Mucosa of descending colon (tissue), 3 donors: Measurements from ENCODE around the gene AQP11. TPM values are rescaled to one million over a fixed set of nuclear protein-coding genes. Genes with fewer than 3 reads are reported as not detected.
A peak's percentile ranks its signal among the peaks of the same experiment; 100 is the strongest.
"Not testable (repeated sequence)": the region's sequence is repeated elsewhere in the genome, so short reads cannot be mapped to it uniquely, and the experiment has no call there.

Source experiments
- ATAC-seq: fragments of 200-7000 bp; cut with Tn5 transposase; one replicate; pipeline ENCODE4 v1.9.1; 2020; ENCODE audit warnings: mild to moderate bottlenecking, moderate library complexity
- DNase-seq, 3 donors: peaks; one replicate each; pipeline ENCODE4 v3.0.0-alpha.2; 2020
- H3K36me3 ChIP-seq: fragments of 200-600 bp; one replicate; pipeline ENCODE4 v1.8.0; 2021; ENCODE audit warnings: low read depth, mild to moderate bottlenecking
- H3K4me1 ChIP-seq: fragments of 200-600 bp; one replicate; pipeline ENCODE4 v1.8.0; 2021; ENCODE audit warnings: low read depth, mild to moderate bottlenecking
- H3K4me3 ChIP-seq: fragments of 200-600 bp; one replicate; pipeline ENCODE4 v1.8.0; 2021; ENCODE audit warnings: mild to moderate bottlenecking
- H3K9me3 ChIP-seq: fragments of 200-600 bp; one replicate; pipeline ENCODE4 v1.8.0; 2021; ENCODE audit warnings: mild to moderate bottlenecking
- intact Hi-C, 2 donors: fragments of 100-400 bp; cut with DNase I in 1 of 2; cut with micrococcal nuclease in 1 of 2; formaldehyde crosslinking; loops; one replicate each; pipeline versions ENCODE4 v1.11.0 to v1.11.1; 2022; cut with DNase I, micrococcal nuclease
- total RNA-seq, 3 donors: library from RNA; stranded (reverse); fragmentation: NEBNext Ultra II Directional in 2 of 3; extraction: Animal tissue kit (Norgen Biotek cat#: 25700) in 2 of 3; gene quantifications; one replicate each; pipeline versions ENCODE4 v1.2.1 to v1.2.4, GENCODE V29; 2021 to 2023
- TF ChIP-seq, protein P1 (sequence below): fragments of 200-600 bp; IDR thresholded peaks from one replicate; pipeline ENCODE4 v1.8.0; 2022; ENCODE audit warnings: antibody characterized with exemption, mild to moderate bottlenecking
- donor health status: DM: no; HTN: no; CAD: no; lungs with moderate emphysema.
- donor health status: DM: no; HTN: no; CAD: no.
- donor health status: DM: no; HTN: yes; CAD: no.

AQP11 gene
- total RNA-seq, 3 donors from 2014 or later = 4.7 to 6.5 (median 6.1) TPM

DNA sequence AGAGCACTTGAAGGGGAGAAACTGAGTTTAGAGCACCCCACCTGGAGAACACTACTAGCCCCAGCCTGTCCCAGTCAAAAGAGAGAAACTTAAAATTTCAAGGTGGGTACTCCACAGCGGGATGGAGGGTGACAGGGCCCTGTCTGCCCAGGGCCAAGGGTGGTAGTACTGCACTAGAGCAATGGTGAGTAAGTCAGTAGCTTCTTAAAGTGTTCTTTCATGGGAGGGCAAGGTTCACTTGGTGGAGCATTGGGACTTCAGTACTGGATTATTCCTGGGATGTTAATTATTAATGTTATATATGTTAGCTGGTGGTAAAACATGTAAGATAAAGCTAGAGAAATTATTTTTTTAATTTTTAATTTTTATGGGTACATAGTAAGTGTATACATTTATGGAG is 28.5 kb upstream of the AQP11 start:
- H3K4me3 ChIP-seq = no peak overlapping the region
- H3K36me3 ChIP-seq = no peaks in the 10 kb centered on the region
- H3K4me1 ChIP-seq = peaks cover 6% of the 10 kb centered on the region
- DNase-seq = no peak
- H3K9me3 ChIP-seq = no peaks in the 10 kb centered on the region
- intact Hi-C loops = no loop called here
- TF ChIP-seq, protein P1, sequence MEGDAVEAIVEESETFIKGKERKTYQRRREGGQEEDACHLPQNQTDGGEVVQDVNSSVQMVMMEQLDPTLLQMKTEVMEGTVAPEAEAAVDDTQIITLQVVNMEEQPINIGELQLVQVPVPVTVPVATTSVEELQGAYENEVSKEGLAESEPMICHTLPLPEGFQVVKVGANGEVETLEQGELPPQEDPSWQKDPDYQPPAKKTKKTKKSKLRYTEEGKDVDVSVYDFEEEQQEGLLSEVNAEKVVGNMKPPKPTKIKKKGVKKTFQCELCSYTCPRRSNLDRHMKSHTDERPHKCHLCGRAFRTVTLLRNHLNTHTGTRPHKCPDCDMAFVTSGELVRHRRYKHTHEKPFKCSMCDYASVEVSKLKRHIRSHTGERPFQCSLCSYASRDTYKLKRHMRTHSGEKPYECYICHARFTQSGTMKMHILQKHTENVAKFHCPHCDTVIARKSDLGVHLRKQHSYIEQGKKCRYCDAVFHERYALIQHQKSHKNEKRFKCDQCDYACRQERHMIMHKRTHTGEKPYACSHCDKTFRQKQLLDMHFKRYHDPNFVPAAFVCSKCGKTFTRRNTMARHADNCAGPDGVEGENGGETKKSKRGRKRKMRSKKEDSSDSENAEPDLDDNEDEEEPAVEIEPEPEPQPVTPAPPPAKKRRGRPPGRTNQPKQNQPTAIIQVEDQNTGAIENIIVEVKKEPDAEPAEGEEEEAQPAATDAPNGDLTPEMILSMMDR = no peak
- ATAC-seq = peak; percentile 78

DNA sequence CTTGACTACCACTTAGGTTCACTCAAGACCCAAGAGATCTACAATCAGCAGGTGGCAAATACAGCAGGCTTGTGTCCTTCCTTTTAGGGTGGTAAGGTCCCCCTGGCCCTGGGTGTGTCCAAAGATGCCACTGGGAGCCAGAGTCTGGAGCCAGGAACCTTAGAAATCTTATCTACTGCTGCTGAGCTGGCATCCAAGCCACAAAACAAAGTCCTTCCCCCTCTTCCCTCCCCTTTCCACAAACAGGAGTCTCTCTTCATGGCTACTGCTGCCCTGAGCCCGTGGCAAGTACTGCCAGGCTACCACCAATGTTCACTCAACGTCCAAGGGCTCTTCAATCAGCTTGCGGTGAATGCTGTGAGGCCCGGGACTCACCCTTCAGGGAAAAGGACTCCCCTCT is 21.4 kb upstream of the AQP11 start:
- DNase-seq (no peak), ATAC-seq (no peak)
- Histone ChIP-seq H3K9me3 (no peaks in the 10 kb centered on the region), H3K4me3 (no peak overlapping the region), H3K36me3 (no peaks in the 10 kb centered on the region), H3K4me1 (no peaks in the 10 kb centered on the region)
- intact Hi-C loops = no loop called here
- TF ChIP-seq, protein P1 = no peak

DNA sequence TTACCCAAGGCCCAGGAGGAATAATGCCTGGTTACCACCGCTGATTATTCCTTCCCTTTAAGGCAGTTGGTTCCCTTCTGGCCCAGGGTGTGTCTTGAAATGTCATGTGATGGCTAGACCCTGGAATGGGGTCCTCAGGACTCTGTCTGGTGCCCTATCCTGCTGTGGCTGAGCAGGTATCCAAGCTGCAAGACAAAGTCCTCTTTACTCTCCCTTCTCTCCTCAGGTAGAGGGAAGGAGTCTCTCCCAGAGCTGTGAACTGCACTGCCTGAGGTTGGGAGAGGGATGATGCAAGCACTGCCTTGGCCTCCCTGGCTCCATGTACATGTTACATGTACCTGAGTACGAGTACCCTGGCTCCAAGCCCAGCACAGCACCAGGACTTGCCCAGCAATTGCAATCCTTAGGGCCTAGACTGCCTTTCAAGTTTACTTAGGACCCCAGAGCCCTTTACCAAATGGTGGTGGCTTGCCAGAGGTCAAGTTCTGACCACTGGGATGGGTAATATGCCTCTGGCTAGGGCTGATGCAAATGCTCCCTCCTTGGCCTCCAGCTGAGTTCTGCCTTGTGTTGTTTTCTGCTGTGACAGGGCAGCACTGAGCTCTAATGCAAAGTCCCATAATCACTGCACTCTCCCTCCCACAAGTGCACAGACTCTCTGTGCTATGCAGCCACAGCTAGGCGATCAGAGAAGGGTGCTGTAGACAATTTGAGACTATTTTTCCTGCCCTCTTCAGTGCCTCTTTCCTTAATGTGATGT is 20.7 kb upstream of the AQP11 start:
- Histone ChIP-seq H3K4me1 (no peaks in the 10 kb centered on the region), H3K36me3 (no peaks in the 10 kb centered on the region), H3K9me3 (no peaks in the 10 kb centered on the region), H3K4me3 (no peak overlapping the region)
- no peak for DNase-seq
- intact Hi-C loops = no loop called here
- no peak for ATAC-seq
- TF ChIP-seq, protein P1 = no peak

DNA sequence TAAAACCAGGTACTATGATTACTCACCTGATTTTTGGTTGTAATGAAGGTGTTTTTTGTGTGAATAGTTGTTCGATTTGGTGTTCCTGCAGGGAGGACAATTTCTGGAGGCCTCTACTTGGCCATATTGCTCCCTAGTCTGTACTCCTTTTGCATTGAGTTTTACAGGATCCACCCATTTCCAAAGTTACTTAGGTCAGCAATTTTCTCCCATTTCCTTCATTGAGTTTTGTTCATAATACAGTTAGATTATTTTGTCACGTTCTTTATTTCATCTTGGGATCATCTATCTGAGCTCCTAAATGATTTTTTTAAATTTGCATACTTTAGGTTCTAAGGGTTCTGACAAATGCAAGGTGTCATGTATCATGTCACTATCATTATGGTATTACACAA is 20.1 kb upstream of the AQP11 start:
- no peak for ATAC-seq
- TF ChIP-seq, protein P1 = no peak
- Histone ChIP-seq H3K36me3 (no peaks in the 10 kb centered on the region), H3K4me1 (no peaks in the 10 kb centered on the region), H3K4me3 (no peak overlapping the region), H3K9me3 (no peaks in the 10 kb centered on the region)
- DNase-seq = no peak
- intact Hi-C loops = no loop called here

DNA sequence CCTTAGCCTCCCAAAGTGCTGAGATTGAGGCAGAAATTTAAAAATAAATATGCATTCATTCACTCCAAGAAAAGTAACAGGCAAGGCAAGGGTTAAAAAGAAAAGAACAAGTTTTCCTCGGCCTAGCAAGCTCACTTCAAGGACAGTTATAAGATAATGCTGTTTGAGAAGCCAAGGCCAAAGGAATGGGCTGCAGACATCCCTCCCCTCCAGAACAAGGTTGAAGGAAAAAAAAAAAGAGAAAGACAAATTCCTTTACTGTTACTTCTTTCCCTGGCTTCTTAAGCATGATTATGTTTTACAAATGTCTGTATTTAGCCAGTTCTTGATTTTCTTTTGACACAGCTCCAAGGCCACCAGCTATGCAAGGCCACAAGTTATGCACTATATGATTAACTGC is 18.9 kb upstream of the AQP11 start:
- H3K9me3 ChIP-seq, ATAC-seq, H3K36me3 ChIP-seq, DNase-seq, H3K4me3 ChIP-seq, H3K4me1 ChIP-seq, intact Hi-C loops: not testable (repeated sequence)

DNA sequence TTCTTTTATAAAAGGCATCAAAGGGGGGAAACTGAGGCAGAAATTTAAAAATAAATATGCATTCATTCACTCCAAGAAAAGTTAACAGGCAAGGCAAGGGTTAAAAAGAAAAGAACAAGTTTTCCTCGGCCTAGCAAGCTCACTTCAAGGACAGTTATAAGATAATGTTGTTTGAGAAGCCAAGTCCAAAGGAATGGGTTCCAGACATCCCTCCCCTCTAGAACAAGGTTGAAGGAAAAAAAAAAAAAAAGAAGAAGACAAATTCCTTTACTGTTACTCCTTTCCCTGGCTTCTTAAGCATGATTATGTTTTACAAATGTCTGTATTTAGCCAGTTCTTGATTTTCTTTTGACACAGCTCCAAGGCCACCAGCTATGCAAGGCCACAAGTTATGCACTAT is 14.3 kb upstream of the AQP11 start:
- ATAC-seq, H3K4me3 ChIP-seq, H3K9me3 ChIP-seq, DNase-seq, H3K4me1 ChIP-seq, H3K36me3 ChIP-seq, intact Hi-C loops: not testable (repeated sequence)
